DMS 273 (cell line): Measurements from ENCODE around the gene KRTAP3-1.

ENCODE experiments used
- DNase-seq: peaks from one replicate; lab custom pipeline; 2025; ENCODE audit not compliant: unreplicated experiment; lab: John Stamatoyannopoulos, UW

Gene KRTAP3-1

GRCh38 chr17:40980596-40980995 is 28.3 kb downstream of the KRTAP3-1 start:
- peak; percentile 44 for DNase-seq

GRCh38 chr17:40980117-40980516 is 28.8 kb downstream of the KRTAP3-1 start:
- no peak for DNase-seq

GRCh38 chr17:40978575-40979151 is 30.3 kb downstream of the KRTAP3-1 start:
- DNase-seq = no peak

GRCh38 chr17:40975516-40975915 is 33.4 kb downstream of the KRTAP3-1 start:
- DNase-seq = no peak

- DNase-seq = no peak
Observed at GRCh38 chr17:40974366-40974765, 34.6 kb downstream of the KRTAP3-1 start.

- no peak for DNase-seq
Observed at GRCh38 chr17:40967582-40967981, 41.3 kb downstream of the KRTAP3-1 start.

- no peak for DNase-seq
Observed at GRCh38 chr17:40966848-40967247, 42.1 kb downstream of the KRTAP3-1 start, which contains the start of gene KRT39. Gene KRT39 (minus strand): TSS chr17:40966948. CDS start chr17:40966856, 92 bp downstream.

- DNase-seq = peak; percentile 35
Observed at GRCh38 chr17:40963838-40964237, 45.1 kb downstream of the KRTAP3-1 start.

GRCh38 chr17:40962059-40962561 is 46.8 kb downstream of the KRTAP3-1 start:
- no peak for DNase-seq

GRCh38 chr17:40961591-40961990 is 47.3 kb downstream of the KRTAP3-1 start:
- DNase-seq = no peak

GRCh38 chr17:40960144-40960543 is 48.8 kb downstream of the KRTAP3-1 start:
- DNase-seq = no peak
